Hematopoietic multipotent progenitor cell treated with erythropoietin and hydrocortisone succinate and interleukin-3 and kit ligand, for 17 days (in vitro differentiated cells): ENCODE results near the gene SLC13A4.
"Not testable (repeated sequence)": the region's sequence is repeated elsewhere in the genome, so short reads cannot be mapped to it uniquely, and the experiment has no call there.

ENCODE experiments used
- DNase-seq: peaks from one replicate; pipeline ENCODE4 v3.0.0-alpha.2; 2015; ENCODE audit warnings: low spot score

The SLC13A4 gene, protein sequence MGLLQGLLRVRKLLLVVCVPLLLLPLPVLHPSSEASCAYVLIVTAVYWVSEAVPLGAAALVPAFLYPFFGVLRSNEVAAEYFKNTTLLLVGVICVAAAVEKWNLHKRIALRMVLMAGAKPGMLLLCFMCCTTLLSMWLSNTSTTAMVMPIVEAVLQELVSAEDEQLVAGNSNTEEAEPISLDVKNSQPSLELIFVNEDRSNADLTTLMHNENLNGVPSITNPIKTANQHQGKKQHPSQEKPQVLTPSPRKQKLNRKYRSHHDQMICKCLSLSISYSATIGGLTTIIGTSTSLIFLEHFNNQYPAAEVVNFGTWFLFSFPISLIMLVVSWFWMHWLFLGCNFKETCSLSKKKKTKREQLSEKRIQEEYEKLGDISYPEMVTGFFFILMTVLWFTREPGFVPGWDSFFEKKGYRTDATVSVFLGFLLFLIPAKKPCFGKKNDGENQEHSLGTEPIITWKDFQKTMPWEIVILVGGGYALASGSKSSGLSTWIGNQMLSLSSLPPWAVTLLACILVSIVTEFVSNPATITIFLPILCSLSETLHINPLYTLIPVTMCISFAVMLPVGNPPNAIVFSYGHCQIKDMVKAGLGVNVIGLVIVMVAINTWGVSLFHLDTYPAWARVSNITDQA

DNA sequence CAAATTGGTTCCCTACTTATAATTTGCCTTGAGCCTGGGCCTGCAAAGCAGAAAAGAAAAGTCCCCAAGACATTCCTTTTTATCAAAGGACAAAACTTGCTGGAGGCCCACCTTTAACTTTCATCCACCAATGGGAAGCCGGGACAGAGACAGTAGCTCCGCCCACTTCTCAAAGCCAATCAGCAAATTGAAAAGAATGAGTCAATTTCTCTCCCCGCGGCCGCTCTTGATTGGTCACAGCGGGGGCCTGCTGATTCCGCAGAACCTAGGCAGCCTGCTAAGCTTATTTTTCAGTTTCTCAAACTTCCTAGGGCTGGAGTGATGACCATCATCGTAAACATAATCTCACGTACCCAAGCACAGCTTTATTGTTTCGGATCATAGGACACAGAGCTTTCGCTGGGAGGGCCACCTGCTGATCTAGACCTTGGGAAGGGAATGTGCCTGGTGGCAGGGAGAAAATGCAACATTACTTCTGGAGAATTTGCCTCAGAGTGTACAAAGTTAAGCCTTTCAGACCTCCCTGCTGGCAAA is at the start of gene SLC13A4:
SLC13A4 (minus strand) TSS at position 51 of the 534 bp plus-strand sequence. CDS start 690 bp downstream, outside the sequence.
- DNase-seq: no peak

DNA sequence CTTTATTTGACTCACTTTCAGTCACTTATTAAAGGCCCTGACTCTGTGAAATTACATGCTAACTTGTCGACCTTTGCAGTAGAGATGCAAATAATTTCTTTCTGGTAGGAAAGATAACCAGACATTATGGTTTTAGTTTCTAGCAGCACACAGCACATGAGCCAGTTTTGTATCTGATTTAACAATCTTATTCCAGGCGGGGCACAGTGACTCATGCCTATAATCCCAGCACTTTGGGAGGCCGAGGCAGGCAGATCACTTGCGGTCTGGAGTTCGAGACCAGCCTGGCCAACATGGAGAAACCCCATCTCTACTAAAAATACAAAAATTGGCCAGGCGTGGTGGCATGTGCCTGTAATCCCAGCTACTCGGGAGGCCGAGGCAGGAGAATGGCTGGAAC is 47.9 kb upstream of the SLC13A4 start:
- DNase-seq: not testable (repeated sequence)

GRCh38 chr7:135775230-135775629 is 47.2 kb upstream of the SLC13A4 start:
- no peak for DNase-seq

GRCh38 chr7:135774284-135774683 is 46.3 kb upstream of the SLC13A4 start:
- no peak for DNase-seq

DNA sequence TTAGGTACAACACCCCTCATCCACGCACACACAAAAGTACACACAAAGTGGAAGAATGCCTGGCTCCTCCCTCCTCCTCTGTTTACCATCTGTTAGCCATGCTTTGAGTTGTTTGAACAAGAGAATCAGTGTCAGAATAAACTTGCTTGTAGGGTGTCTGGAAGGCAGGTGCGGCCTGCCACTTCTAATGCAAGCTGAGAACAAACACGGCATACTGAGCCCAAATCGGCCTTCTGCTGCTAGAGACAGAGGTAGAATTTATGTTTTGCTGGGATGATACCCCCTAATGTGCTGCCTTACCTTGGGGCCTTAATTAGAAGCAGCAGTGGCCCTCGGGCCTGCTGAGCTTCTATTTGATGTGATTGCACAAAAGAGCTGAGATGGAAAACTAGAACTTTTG is 45.5 kb upstream of the SLC13A4 start:
- no peak for DNase-seq

DNA sequence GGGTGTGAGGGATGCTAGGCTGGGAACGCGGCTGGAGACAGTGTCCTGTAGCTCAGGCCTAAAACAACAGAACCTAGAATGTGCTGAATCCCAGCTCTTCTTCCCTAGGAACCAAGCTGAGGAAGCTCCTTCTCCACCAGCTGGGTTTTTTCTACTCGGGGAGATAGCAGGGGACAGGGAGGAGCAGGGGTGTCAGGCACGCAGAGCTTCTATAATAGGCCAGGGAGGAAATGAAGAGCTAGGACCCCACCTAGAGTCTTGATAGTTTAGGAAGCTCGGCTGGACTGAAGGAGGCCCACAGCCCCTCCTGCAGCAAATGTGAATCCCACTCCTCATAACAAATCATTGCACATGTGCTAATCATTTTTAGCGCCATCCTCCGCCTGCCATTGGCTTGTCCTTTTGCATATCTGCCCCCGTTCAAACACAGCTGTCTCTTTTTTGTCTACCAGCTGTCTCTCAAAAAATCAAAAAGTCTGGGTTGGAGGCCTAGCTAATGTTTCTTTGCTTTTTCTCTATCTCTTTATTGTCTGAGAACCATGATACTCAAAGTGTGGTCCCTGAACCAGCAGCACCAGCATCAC is 44.7 kb upstream of the SLC13A4 start:
- DNase-seq: no peak

- no peak for DNase-seq
Measured at GRCh38 chr7:135771961-135772638, 44.1 kb upstream of the SLC13A4 start.

DNA sequence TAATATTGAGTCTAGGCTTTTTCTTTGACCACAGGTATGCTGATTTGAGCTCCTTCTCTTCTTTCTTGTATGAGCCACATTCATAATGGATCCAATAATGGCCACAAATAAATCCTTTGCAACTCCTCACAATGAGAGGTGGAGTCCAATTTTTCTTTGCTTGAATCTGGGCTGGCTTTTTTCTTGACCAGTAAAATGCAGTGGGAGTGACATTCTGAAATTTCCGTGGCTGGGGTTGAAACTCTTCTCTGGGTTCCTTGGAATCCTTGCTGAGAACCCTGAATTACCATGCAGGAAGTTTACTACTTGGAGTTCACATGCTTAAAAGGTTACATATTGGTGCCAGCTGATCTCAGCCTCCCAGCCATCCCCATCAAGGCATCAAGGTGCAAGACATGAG is 43.1 kb upstream of the SLC13A4 start:
- no peak for DNase-seq

- DNase-seq: no peak
Measured at GRCh38 chr7:135770139-135770710, 42.2 kb upstream of the SLC13A4 start.

- DNase-seq: no peak
Measured at GRCh38 chr7:135769005-135769802, 41.2 kb upstream of the SLC13A4 start.

GRCh38 chr7:135768467-135768866 is 40.5 kb upstream of the SLC13A4 start:
- no peak for DNase-seq

DNA sequence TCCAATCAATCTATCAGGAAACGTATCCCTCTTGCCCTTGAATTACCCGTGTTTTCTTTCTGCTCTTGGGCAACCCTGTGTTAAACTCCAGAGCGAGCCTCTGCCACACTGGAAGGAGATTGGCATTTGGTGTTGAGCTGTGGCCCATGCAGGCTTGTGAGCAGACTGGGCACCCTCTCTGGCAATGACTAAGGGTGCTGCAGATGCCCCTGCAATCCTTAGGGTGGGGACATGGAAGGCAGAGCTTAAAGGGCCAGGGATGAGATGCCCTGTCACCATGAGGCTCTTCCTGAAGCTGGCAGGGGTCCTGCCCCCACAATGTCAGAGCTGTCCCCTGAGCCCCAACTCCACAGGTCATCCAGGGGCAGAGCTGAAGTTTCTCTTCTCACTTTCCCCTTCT is 40.1 kb upstream of the SLC13A4 start:
- DNase-seq: no peak

- no peak for DNase-seq
Measured at GRCh38 chr7:135763261-135763660, 35.3 kb upstream of the SLC13A4 start.

DNA sequence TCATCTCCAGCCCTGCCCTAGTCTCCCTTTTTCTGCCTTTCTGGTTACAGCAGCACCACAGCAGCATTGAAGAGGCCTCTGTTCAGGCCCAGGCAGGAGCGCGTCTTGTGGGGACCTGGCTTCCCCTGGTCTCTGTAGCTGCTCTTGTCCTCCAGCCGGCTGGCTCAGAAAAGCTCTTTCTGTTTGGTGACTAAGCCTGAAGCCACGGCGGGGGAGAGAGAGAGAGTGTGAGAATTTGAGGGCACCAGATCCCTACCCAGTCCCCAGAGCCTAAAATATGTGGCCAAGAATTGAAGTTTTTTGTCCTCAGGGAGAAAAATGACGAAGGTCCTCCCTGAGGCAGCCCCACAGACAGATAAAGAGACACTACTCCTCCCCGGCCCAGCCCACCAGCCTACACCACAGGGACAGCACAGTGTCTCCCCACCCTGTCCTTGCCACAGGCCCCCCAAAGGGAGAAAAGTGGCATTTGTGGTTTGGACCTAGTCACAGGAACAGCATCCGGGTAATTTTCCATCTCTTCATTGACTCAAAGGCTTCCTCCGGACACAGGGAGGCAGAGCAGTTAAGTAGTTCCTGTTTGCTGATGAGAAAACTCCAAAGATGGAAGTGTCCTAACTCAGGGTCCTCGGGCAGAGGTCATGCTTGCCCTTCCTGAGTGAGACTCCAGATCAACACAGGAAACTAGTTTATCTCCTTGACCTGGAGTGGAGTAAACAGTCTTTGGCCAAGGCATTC is 33.9 kb upstream of the SLC13A4 start:
- no peak for DNase-seq

DNA sequence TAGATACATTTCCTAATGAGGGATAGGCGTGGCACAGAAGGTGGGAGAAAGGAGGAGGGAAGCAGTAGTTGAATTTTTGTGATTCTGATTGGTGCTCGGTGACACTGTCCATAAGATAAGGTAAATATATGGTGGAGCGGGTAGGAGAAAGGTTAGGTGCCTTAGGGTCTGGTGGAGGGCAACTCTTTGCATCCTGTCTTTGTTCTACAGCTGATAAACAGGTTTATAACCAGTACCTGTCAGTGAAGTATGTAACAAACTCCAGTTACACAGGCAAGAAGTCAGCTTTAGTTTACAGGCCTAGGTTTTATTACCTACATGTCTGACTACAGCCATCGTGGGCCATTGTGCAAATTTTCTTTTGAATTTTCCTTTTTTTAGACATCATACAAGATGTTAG is 31.5 kb upstream of the SLC13A4 start:
- no peak for DNase-seq

DNA sequence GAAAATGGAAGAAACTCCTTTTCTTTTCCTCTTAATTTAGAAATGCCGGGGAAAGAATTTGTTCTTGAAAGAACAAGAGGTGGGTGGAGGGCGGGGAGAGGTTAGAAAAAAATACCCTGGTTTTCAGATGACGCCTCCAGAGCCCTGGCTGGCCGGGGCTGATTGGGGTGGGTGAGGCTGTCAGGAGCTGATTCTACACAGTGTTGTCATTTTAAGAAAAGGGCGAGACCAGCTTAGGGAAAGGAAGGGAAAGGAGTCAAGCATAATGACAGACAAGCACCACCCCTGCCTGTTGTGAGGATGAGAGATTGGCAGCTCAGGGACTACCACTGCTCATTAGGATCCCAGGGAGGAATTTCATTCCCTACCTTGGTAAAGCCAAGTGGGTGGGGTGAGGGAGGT is 30.5 kb upstream of the SLC13A4 start:
- DNase-seq: no peak

GRCh38 chr7:135757719-135758411 is 29.9 kb upstream of the SLC13A4 start:
- no peak for DNase-seq

GRCh38 chr7:135756191-135756590 is 28.2 kb upstream of the SLC13A4 start:
- no peak for DNase-seq

GRCh38 chr7:135755351-135755753 is 27.4 kb upstream of the SLC13A4 start:
- no peak for DNase-seq
